Nephron progenitor cell (in vitro differentiated cells): ENCODE results near the gene GSG1L.
"Not testable (repeated sequence)": the region's sequence is repeated elsewhere in the genome, so short reads cannot be mapped to it uniquely, and the experiment has no call there.

Experiments used
- DNase-seq: peaks from one replicate; pipeline ENCODE4 v3.0.0; 2021
- H3K27ac Mint-ChIP-seq: 2 replicates; pipeline ENCODE4 v1.8.0; 2021; ENCODE audit warnings: mild to moderate bottlenecking, moderate library complexity, mixed read lengths
- H3K27me3 Mint-ChIP-seq: 2 replicates; pipeline ENCODE4 v1.8.0; 2021; ENCODE audit warnings: mild to moderate bottlenecking, low read depth, mixed read lengths; ENCODE audit not compliant: poor library complexity
- H3K36me3 Mint-ChIP-seq: 2 replicates; pipeline ENCODE4 v1.8.0; 2021; ENCODE audit warnings: low read depth, mixed read lengths
- H3K4me1 Mint-ChIP-seq: 2 replicates; pipeline ENCODE4 v1.8.0; 2021; ENCODE audit warnings: mixed read lengths
- H3K4me3 Mint-ChIP-seq: 2 replicates; pipeline ENCODE4 v1.8.0; 2021; ENCODE audit warnings: mild to moderate bottlenecking, moderate library complexity, mixed read lengths
- H3K9me3 Mint-ChIP-seq: 2 replicates; pipeline ENCODE4 v1.8.0; 2021; ENCODE audit warnings: mild to moderate bottlenecking, moderate library complexity, mixed read lengths
- TF ChIP-seq, protein P1 (sequence below): fragments of 200-600 bp; sonication (generic); IDR thresholded peaks from 2 replicates; pipeline ENCODE4 v1.5.0; 2021; ENCODE audit warnings: antibody characterized with exemption

GSG1L gene

DNA sequence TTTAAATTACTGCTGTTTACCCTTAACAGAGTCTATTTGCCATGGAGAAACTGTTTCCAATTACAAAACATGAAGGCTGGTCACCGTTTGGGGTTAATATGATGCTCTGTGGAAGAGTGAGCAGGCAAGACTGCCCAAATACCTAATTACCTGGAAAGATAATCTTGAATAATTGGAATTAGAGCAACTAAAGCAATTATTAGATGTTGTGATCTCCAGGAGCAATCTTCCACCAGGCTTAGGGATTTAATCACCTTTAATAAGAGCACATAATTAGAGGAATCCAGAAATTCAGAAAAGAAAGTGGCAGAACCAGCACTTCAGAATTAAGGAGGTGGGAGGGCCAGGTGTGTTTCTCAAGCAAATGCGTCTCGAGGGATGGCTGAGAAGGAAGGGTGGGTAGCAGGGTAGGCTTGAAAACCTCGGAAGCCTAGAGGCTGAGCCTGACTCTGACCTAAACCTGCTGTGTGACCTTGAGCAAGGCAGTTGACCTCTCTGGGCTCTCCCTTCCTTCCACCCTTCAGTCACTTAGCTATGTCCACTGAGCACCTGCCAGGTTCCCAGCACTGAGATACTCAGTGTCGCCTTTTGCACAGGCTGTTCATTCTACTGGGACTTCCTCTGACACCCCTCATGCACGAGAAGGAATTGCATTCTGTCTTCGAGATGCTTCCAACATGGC lies 113.2 kb downstream of the GSG1L start:
- TF ChIP-seq, protein P1, sequence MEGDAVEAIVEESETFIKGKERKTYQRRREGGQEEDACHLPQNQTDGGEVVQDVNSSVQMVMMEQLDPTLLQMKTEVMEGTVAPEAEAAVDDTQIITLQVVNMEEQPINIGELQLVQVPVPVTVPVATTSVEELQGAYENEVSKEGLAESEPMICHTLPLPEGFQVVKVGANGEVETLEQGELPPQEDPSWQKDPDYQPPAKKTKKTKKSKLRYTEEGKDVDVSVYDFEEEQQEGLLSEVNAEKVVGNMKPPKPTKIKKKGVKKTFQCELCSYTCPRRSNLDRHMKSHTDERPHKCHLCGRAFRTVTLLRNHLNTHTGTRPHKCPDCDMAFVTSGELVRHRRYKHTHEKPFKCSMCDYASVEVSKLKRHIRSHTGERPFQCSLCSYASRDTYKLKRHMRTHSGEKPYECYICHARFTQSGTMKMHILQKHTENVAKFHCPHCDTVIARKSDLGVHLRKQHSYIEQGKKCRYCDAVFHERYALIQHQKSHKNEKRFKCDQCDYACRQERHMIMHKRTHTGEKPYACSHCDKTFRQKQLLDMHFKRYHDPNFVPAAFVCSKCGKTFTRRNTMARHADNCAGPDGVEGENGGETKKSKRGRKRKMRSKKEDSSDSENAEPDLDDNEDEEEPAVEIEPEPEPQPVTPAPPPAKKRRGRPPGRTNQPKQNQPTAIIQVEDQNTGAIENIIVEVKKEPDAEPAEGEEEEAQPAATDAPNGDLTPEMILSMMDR: no peak
- Mint-ChIP-seq H3K4me3 (no peak overlapping the region), H3K36me3 (no peaks in the 10 kb centered on the region), H3K27me3 (peaks cover 46% of the 10 kb centered on the region), H3K9me3 (peaks cover 14% of the 10 kb centered on the region), H3K27ac (no peak overlapping the region), H3K4me1 (peaks cover 6% of the 10 kb centered on the region)
- no peak for DNase-seq

GRCh38 chr16:27947696-27948095 lies 115.8 kb downstream of the GSG1L start:
- TF ChIP-seq, protein P1: no peak
- Mint-ChIP-seq H3K9me3 (no peaks in the 10 kb centered on the region), H3K36me3 (no peaks in the 10 kb centered on the region), H3K27ac (peak overlapping the region; percentile 55), H3K27me3 (peaks cover 42% of the 10 kb centered on the region), H3K4me1 (peaks cover 15% of the 10 kb centered on the region), H3K4me3 (no peak overlapping the region)
- DNase-seq: no peak

GRCh38 chr16:27945233-27945973 lies 118.1 kb downstream of the GSG1L start:
- H3K4me3 Mint-ChIP-seq: peak overlapping the region; percentile 66
- DNase-seq: no peak
- H3K27ac Mint-ChIP-seq: no peak overlapping the region
- no peaks in the 10 kb centered on the region for H3K36me3 Mint-ChIP-seq
- TF ChIP-seq, protein P1: no peak
- no peaks in the 10 kb centered on the region for H3K9me3 Mint-ChIP-seq
- peaks cover 30% of the 10 kb centered on the region for H3K27me3 Mint-ChIP-seq
- H3K4me1 Mint-ChIP-seq: peaks cover 15% of the 10 kb centered on the region

DNA sequence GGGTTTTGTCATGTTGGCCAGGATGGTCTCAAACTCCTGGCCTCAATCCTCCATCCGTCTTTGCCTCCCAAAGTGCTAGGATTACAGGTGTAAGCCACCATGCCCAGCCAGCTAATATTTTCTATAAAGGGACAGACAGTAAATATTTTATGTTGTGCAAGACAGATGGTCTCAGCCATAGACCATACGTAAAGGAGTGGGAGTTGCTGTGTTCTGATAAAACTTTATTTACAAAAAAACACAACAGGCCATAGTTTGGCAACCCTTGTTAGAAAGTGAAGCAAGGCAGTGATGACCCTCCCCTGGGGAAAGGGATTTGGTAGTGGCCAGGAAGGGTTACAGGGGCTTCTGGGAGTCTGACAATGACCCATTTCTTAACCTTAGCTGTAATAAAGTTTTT lies 119.7 kb downstream of the GSG1L start:
- Mint-ChIP-seq H3K36me3 (no peaks in the 10 kb centered on the region), H3K4me1 (peaks cover 15% of the 10 kb centered on the region), H3K27ac (no peak overlapping the region), H3K9me3 (no peaks in the 10 kb centered on the region), H3K27me3 (peaks cover 34% of the 10 kb centered on the region), H3K4me3 (no peak overlapping the region)
- TF ChIP-seq, protein P1: no peak
- DNase-seq: no peak

DNA sequence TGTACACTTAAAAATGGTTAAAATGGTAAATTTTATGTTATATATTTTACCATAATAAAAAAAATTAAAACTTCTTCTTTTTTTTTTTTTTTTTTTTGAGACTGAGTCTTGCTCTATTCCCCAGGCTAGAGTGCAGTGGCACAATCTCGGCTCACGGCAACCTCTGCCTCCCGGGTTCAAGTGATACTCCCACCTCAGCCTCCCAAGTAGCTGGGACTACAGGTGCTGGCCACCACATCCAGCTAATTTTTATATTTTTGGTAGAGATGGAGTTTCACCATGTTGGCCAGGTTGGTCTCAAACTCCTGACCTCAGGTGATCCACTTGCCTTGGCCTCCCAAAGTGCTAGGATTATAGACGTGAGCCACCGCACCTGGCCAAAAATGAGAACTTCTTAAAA lies 121.4 kb downstream of the GSG1L start:
- H3K9me3 Mint-ChIP-seq, H3K4me3 Mint-ChIP-seq, DNase-seq, H3K27ac Mint-ChIP-seq, H3K36me3 Mint-ChIP-seq: not testable (repeated sequence)
- peaks cover 34% of the 10 kb centered on the region for H3K27me3 Mint-ChIP-seq
- H3K4me1 Mint-ChIP-seq: peaks cover 15% of the 10 kb centered on the region

GRCh38 chr16:27935076-27935475 lies 128.4 kb downstream of the GSG1L start:
- Mint-ChIP-seq H3K4me1 (no peaks in the 10 kb centered on the region), H3K27me3 (peaks cover 57% of the 10 kb centered on the region), H3K27ac (no peak overlapping the region), H3K9me3 (peaks cover 4% of the 10 kb centered on the region), H3K36me3 (no peaks in the 10 kb centered on the region), H3K4me3 (no peak overlapping the region)
- DNase-seq: no peak
- TF ChIP-seq, protein P1: no peak
